ENCODE measurements around the gene SHC1.

SHC1 gene

GRCh38 chr1:154945962-154946850 lies 24.3 kb downstream of the SHC1 start:
- in situ Hi-C loops (cut with HindIII; ENCODE audit: low pct_ligation_motif_present, low pct_unique_long_range_greater_than_20kb, low sequenced_read_pairs) = no loop called here

GRCh38 chr1:154945160-154945961 lies 25.2 kb downstream of the SHC1 start:
- in situ Hi-C loops (cut with HindIII; ENCODE audit: low pct_ligation_motif_present, low pct_unique_long_range_greater_than_20kb, low sequenced_read_pairs) = no loop called here
- no peak for DNase-seq

More at GRCh38 chr1:154945962-154946850, 24.3 kb downstream of the SHC1 start:
- no peak for DNase-seq

GRCh38 chr1:154944401-154945159 lies 26.0 kb downstream of the SHC1 start:
- DNase-seq = no peak
- in situ Hi-C loops (cut with HindIII; ENCODE audit: low pct_ligation_motif_present, low pct_unique_long_range_greater_than_20kb, low sequenced_read_pairs) = no loop called here

GRCh38 chr1:154943649-154944400 lies 26.7 kb downstream of the SHC1 start:
- in situ Hi-C loops (cut with HindIII; ENCODE audit: low pct_ligation_motif_present, low pct_unique_long_range_greater_than_20kb, low sequenced_read_pairs) = no loop called here
- peak; percentile 39 for DNase-seq

GRCh38 chr1:154941333-154942013 lies 29.1 kb downstream of the SHC1 start:
- in situ Hi-C loops (cut with HindIII; ENCODE audit: low pct_ligation_motif_present, low pct_unique_long_range_greater_than_20kb, low sequenced_read_pairs) = no loop called here
- DNase-seq = no peak

GRCh38 chr1:154940651-154941194 lies 29.8 kb downstream of the SHC1 start:
- in situ Hi-C loops (cut with HindIII; ENCODE audit: low pct_ligation_motif_present, low pct_unique_long_range_greater_than_20kb, low sequenced_read_pairs) = no loop called here
- no peak for DNase-seq

- DNase-seq = no peak
- in situ Hi-C loops (cut with HindIII; ENCODE audit: low pct_ligation_motif_present, low pct_unique_long_range_greater_than_20kb, low sequenced_read_pairs) = no loop called here
Observed at GRCh38 chr1:154940213-154940560, 30.4 kb downstream of the SHC1 start.

- in situ Hi-C loops (cut with HindIII; ENCODE audit: low pct_ligation_motif_present, low pct_unique_long_range_greater_than_20kb, low sequenced_read_pairs) = no loop called here
- DNase-seq = no peak
Observed at GRCh38 chr1:154938604-154939399, 31.7 kb downstream of the SHC1 start.

- DNase-seq = no peak
- in situ Hi-C loops (cut with HindIII; ENCODE audit: low pct_ligation_motif_present, low pct_unique_long_range_greater_than_20kb, low sequenced_read_pairs) = no loop called here
Observed at GRCh38 chr1:154937988-154938386, 32.6 kb downstream of the SHC1 start.

- in situ Hi-C loops (cut with HindIII; ENCODE audit: low pct_ligation_motif_present, low pct_unique_long_range_greater_than_20kb, low sequenced_read_pairs) = no loop called here
- peak; percentile 94 for DNase-seq
Observed at GRCh38 chr1:154937085-154937987, 33.2 kb downstream of the SHC1 start.

GRCh38 chr1:154936555-154937084 lies 33.9 kb downstream of the SHC1 start, which contains the start of gene PMVK:
TSS of gene PMVK (minus strand) at chr1:154936719. CDS start at chr1:154936685, 34 bp downstream.
- in situ Hi-C loops (cut with HindIII; ENCODE audit: low pct_ligation_motif_present, low pct_unique_long_range_greater_than_20kb, low sequenced_read_pairs) = no loop called here
- DNase-seq = peak; percentile 96

GRCh38 chr1:154935749-154936554 lies 34.6 kb downstream of the SHC1 start:
- DNase-seq = no peak
- in situ Hi-C loops (cut with HindIII; ENCODE audit: low pct_ligation_motif_present, low pct_unique_long_range_greater_than_20kb, low sequenced_read_pairs) = no loop called here

GRCh38 chr1:154934358-154934948 lies 36.1 kb downstream of the SHC1 start:
- no peak for DNase-seq
- in situ Hi-C loops (cut with HindIII; ENCODE audit: low pct_ligation_motif_present, low pct_unique_long_range_greater_than_20kb, low sequenced_read_pairs) = no loop called here

GRCh38 chr1:154931940-154932487 lies 38.5 kb downstream of the SHC1 start:
- no peak for DNase-seq

More at GRCh38 chr1:154931940-154932487, 38.5 kb downstream of the SHC1 start:
- in situ Hi-C loops (cut with HindIII; ENCODE audit: low pct_ligation_motif_present, low pct_unique_long_range_greater_than_20kb, low sequenced_read_pairs) = no loop called here

Data from ACHN (cell line).